H1 (cell line): Measurements from ENCODE around the gene PDRG1. TPM values are rescaled to one million over a fixed set of nuclear protein-coding genes. Genes with fewer than 3 reads are reported as not detected.
A peak's percentile ranks its signal among the peaks of the same experiment; 100 is the strongest.

Experiments used
- ASH2L ChIP-seq: fragments of 200-600, 300-600 bp; sonication (generic); IDR thresholded peaks from one replicate; pipeline ENCODE4 v1.7.1; 2017; ENCODE audit warnings: low read length
- ATF3 ChIP-seq: IDR thresholded peaks from 2 replicates; pipeline ENCODE4 v1.6.1; 2011; ENCODE audit warnings: low read depth, mild to moderate bottlenecking, low read length; ENCODE audit not compliant: insufficient read depth
- BCL11A ChIP-seq, 2 experiments: IDR thresholded peaks; one replicate each; pipeline ENCODE4 v1.6.1; 2011; ENCODE audit warnings: low read depth in 2 of 2, low read length in 2 of 2, mild to moderate bottlenecking in 2 of 2
- BRCA1 ChIP-seq: IDR thresholded peaks from 2 replicates; pipeline ENCODE4 v1.6.1; 2012; ENCODE audit warnings: low read depth, low read length, improper control_type of control experiment
- CHD2 ChIP-seq: IDR thresholded peaks from 2 replicates; pipeline ENCODE4 v1.6.1; 2012; ENCODE audit warnings: low read length, improper control_type of control experiment
- CREB1 ChIP-seq: IDR thresholded peaks from 2 replicates; pipeline ENCODE4 v1.6.1; 2012; ENCODE audit warnings: inconsistent platforms
- CTBP2 ChIP-seq: IDR thresholded peaks from 2 replicates; pipeline ENCODE4 v1.7.0; 2011; ENCODE audit warnings: borderline replicate concordance, mild to moderate bottlenecking, moderate library complexity, mixed read lengths, low read length; ENCODE audit not compliant: insufficient read depth, insufficient read length
- FOSL1 ChIP-seq: IDR thresholded peaks from 2 replicates; pipeline ENCODE4 v1.6.1; 2011; ENCODE audit warnings: mild to moderate bottlenecking, low read depth, low read length, moderate library complexity; ENCODE audit not compliant: insufficient read depth
- GTF2F1 ChIP-seq: IDR thresholded peaks from 2 replicates; pipeline ENCODE4 v1.6.1; 2012; ENCODE audit warnings: low read depth, low read length, improper control_type of control experiment, borderline replicate concordance
- HDAC2 ChIP-seq, 2 experiments: fragments of 300-600 bp in 1 of 2; sonication (generic) in 1 of 2; IDR thresholded peaks; 2 replicates each; pipeline ENCODE4 v1.6.1; 2011 to 2012; ENCODE audit warnings: low read depth in 2 of 2, low read length in 2 of 2, mild to moderate bottlenecking in 2 of 2, moderate library complexity in 2 of 2, borderline replicate concordance in 1 of 2, inconsistent platforms in 1 of 2
- HDAC6 ChIP-seq: IDR thresholded peaks from one replicate; pipeline ENCODE4 v1.7.1; 2012; ENCODE audit warnings: low read depth, mild to moderate bottlenecking, inconsistent platforms, low read length, moderate library complexity
- JUND ChIP-seq: IDR thresholded peaks from 2 replicates; pipeline ENCODE4 v1.6.1; 2011; ENCODE audit warnings: mild to moderate bottlenecking, improper control_type of control experiment, low read length
- RFX5 ChIP-seq: IDR thresholded peaks from 2 replicates; pipeline ENCODE4 v1.6.1; 2011; ENCODE audit warnings: low read depth, low read length, improper control_type of control experiment, borderline replicate concordance
- RNF2 ChIP-seq: fragments of 200-900, 300-1000 bp; sonication (generic); IDR thresholded peaks from 2 replicates; pipeline ENCODE4 v1.7.1; 2016; ENCODE audit warnings: borderline replicate concordance, low read depth, mild to moderate bottlenecking, antibody characterized with exemption, low read length; ENCODE audit not compliant: poor library complexity, severe bottlenecking; ENCODE audit errors: missing control alignments
- RXRA ChIP-seq: IDR thresholded peaks from 2 replicates; pipeline ENCODE4 v1.6.1; 2011; ENCODE audit warnings: low read depth, mild to moderate bottlenecking, low read length, moderate library complexity; ENCODE audit not compliant: insufficient read depth
- SIX5 ChIP-seq: IDR thresholded peaks from 2 replicates; pipeline ENCODE4 v1.6.1; 2011; ENCODE audit warnings: mild to moderate bottlenecking, low read depth, low read length
- SRF ChIP-seq: IDR thresholded peaks from 2 replicates; pipeline ENCODE4 v1.6.1; 2011; ENCODE audit warnings: mild to moderate bottlenecking, low read depth, low read length, moderate library complexity
- SUZ12 ChIP-seq: fragments of 200-600 bp; sonication (generic); IDR thresholded peaks from 2 replicates; pipeline ENCODE4 v1.6.1; 2012; ENCODE audit warnings: mild to moderate bottlenecking, inconsistent platforms, low read length, moderate library complexity, mixed read lengths
- polyA plus RNA-seq, 7 experiments: library from polyadenylated mRNA; depleted of rRNA in 3 of 7; stranded (reverse) in 5 of 7; unstranded in 2 of 7; fragments of >200 nt in 5 of 7; fragments of 200-250 nt in 2 of 7; gene quantifications; 1 replicate in 5 of 7; 2 replicates in 1 of 7; 4 replicates in 1 of 7; pipeline versions ENCODE4 v1.2.1 to v1.2.3, GENCODE V29; 2011 to 2013; ENCODE audit warnings: missing spikeins in 2 of 7, mixed read lengths in 2 of 7
- total RNA-seq: library from RNA; stranded (reverse); fragmentation: NEBNext Ultra II Directional; extraction: Animal tissue kit (Norgen Biotek cat#: 25700); gene quantifications from 2 replicates; pipeline ENCODE4 v1.2.1, GENCODE V29; 2021
- TF ChIP-seq, protein P1 (sequence below): IDR thresholded peaks from 2 replicates; pipeline ENCODE4 v1.6.1; 2012; ENCODE audit warnings: inconsistent platforms
- TF ChIP-seq, protein P2 (sequence below): IDR thresholded peaks from 2 replicates; pipeline ENCODE4 v1.6.1; 2012; ENCODE audit warnings: inconsistent platforms

PDRG1 gene
- total and polyA plus RNA-seq, 2 of the 8 experiments (the other 6 are each of a cell fraction or from before 2014, with no cell fraction given): 14.2 to 20.8 TPM

GRCh38 chr20:31951530-31952453, at the start of gene PDRG1 (continued):
- TF ChIP-seq RNF2 (no peak), BRCA1 (peak; percentile 97), JUND (no peak), GTF2F1 (peak; percentile 74; the same call in 1 of the 2 replicates), RXRA (no peak), CHD2 (peak; percentile 99), SUZ12 (no peak), RFX5 (no peak), ATF3 (peak; percentile 74; the same call in 1 of the 2 replicates), SRF (no peak), CREB1 (no peak; the same call in 1 of the 2 replicates), BCL11A (IDR thresholded peaks at IDR 0.05; ENCODE audit: low read depth in 2 of 2, low read length in 2 of 2) (no peak), FOSL1 (0 out of 2 replicates have a peak, but pooled peaks have one; percentile 29), CTBP2 (no peak), SIX5 (no peak), ASH2L (peak; percentile 81), HDAC2 (IDR thresholded peaks at IDR 0.05; ENCODE audit: borderline replicate concordance in 1 of 2, low read depth in 2 of 2, low read length in 2 of 2) (peak in 1 of 2 experiments; percentile 97; a peak in 2 of 4 replicates), HDAC6 (no peak)
- TF ChIP-seq, protein P1, sequence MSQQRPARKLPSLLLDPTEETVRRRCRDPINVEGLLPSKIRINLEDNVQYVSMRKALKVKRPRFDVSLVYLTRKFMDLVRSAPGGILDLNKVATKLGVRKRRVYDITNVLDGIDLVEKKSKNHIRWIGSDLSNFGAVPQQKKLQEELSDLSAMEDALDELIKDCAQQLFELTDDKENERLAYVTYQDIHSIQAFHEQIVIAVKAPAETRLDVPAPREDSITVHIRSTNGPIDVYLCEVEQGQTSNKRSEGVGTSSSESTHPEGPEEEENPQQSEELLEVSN: 0 out of 2 replicates have a peak, but pooled peaks have one; percentile 31
- TF ChIP-seq, protein P2, sequence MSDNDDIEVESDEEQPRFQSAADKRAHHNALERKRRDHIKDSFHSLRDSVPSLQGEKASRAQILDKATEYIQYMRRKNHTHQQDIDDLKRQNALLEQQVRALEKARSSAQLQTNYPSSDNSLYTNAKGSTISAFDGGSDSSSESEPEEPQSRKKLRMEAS: peak; percentile 34
